Measurements from ENCODE around the gene TMBIM6. TPM values are rescaled to one million over a fixed set of nuclear protein-coding genes. Genes with fewer than 3 reads are reported as not detected.
A peak's percentile ranks its signal among the peaks of the same experiment; 100 is the strongest.

TMBIM6 gene
- total and polyA plus RNA-seq, 9 of the 15 experiments (the other 6 are each of a cell fraction or from before 2014, with no cell fraction given): 147 to 1,288 (median 352) TPM

- TF ChIP-seq PATZ1 (CRISPR knock-in tag; IDR thresholded peaks at IDR 0.05; ENCODE audit: borderline replicate concordance): no peak
- TF ChIP-seq CTCF (IDR thresholded peaks at IDR 0.05 in 2 of 3, conservative IDR thresholded peaks at IDR 0.05 in 1 of 3; ENCODE audit: insufficient read depth in 2 of 3, low read depth in 1 of 3, low read length in 3 of 3): peak; percentile 65 to 82 (median 74)
- TF ChIP-seq CBFB (CRISPR knock-in tag; IDR thresholded peaks at IDR 0.05): no peak
- no peak for TF ChIP-seq SNIP1 (IDR thresholded peaks at IDR 0.05; ENCODE audit: low read depth)
- TF ChIP-seq ZZZ3 (IDR thresholded peaks at IDR 0.05): peak; percentile 40; the same call in 1 of the 2 replicates
- TF ChIP-seq NCOA6 (IDR thresholded peaks at IDR 0.05): no peak
- TF ChIP-seq SPI1 (IDR thresholded peaks at IDR 0.05; ENCODE audit: borderline replicate concordance, low read depth, low read length): 0 out of 2 replicates have a peak, but pooled peaks have one; percentile 9
- no peak for TF ChIP-seq CBX3 (IDR thresholded peaks at IDR 0.05; ENCODE audit: borderline replicate concordance in 1 of 2, low read length in 2 of 2)
- TF ChIP-seq XRCC4 (IDR thresholded peaks at IDR 0.05; ENCODE audit: extremely low read depth, insufficient read depth, insufficient read length): no peak
- TF ChIP-seq NKRF (IDR thresholded peaks at IDR 0.05; ENCODE audit: borderline replicate concordance): no peak
- no peak for TF ChIP-seq TSC22D4 (tag; IDR thresholded peaks at IDR 0.05)
- TF ChIP-seq NR4A1 (CRISPR knock-in tag; IDR thresholded peaks at IDR 0.05): no peak
- no peak for TF ChIP-seq NR4A1 (tag; IDR thresholded peaks at IDR 0.05)
- TF ChIP-seq ESRRB (CRISPR knock-in tag; IDR thresholded peaks at IDR 0.05; ENCODE audit: borderline replicate concordance): no peak
These were observed 21.7 kb downstream of the TMBIM6 start (continued) for GRCh38 chr12:49763006-49763591.

Data from K562 (cell line).